Measurements from ENCODE around the gene PAX2. TPM values are rescaled to one million over a fixed set of nuclear protein-coding genes. Genes with fewer than 3 reads are reported as not detected.

PAX2 gene
- total RNA-seq, 4 donors from 2014 or later = not detected

DNA sequence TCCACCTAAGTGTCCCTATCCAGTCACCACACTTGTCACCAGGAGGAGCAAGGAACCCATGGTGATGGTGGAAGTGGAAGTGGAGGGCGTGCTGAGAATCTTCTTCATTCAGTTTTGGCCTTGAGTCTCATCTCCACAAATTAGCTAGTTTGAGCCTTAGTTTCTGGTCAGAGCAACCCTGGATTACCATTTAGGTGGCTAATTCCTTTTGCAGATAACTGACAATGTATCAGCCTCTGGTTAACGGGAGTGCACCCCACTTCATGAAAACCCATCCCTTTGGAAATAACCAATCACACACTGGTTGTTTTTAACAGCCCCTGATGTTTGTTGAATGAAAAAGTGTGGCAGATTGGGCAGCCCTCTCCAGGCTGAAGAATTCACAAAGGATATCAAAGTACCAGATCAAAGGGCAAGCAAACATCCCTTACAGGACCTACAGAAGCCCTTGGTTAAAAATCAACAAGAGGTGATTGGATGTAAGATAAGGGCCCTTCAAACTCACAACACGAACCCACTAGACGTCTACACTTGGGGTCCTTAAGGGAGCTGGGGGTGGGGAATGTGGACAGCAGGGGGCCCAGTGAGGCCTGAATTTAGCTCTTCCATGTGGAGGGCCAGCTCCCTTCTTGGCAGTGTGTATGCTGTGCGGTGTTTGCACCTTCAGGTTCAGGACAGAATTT is 130.2 kb downstream of the PAX2 start:
- WGBS, 2 donors = 68 to 72% methylated on average over 5 of the region's 5 CpGs
- no peak overlapping the region for H3K27ac ChIP-seq
- H3K4me1 ChIP-seq = peaks cover 0 to 5% (median 0%) of the 10 kb centered on the region in 4 donors
- no peak overlapping the region for H3K4me3 ChIP-seq
- H3K9me3 ChIP-seq = no peaks in the 10 kb centered on the region
- H3K36me3 ChIP-seq = no peaks in the 10 kb centered on the region
- H3K27me3 ChIP-seq = peaks cover 0 to 22% of the 10 kb centered on the region in 2 donors
- no peak for TF ChIP-seq POLR2A (IDR thresholded peaks at IDR 0.05)
- no peak for TF ChIP-seq CTCF (IDR thresholded peaks at IDR 0.05)
- no peak for TF ChIP-seq EP300 (IDR thresholded peaks at IDR 0.05)
- DNase-seq (ENCODE audit: low spot score in 2 of 2) = no peak

GRCh38 chr10:100876585-100877460 is 131.4 kb downstream of the PAX2 start:
- peaks cover 0 to 22% of the 10 kb centered on the region in 2 donors for H3K27me3 ChIP-seq
- H3K4me1 ChIP-seq = peaks cover 0 to 5% (median 0%) of the 10 kb centered on the region in 4 donors
- H3K36me3 ChIP-seq = no peaks in the 10 kb centered on the region
- H3K4me3 ChIP-seq = no peak overlapping the region
- WGBS, 2 donors = 56 to 60% methylated on average over 24 of the region's 24 CpGs
- no peak for DNase-seq (ENCODE audit: low spot score in 2 of 2)
- H3K27ac ChIP-seq = no peak overlapping the region
- TF ChIP-seq EP300 (IDR thresholded peaks at IDR 0.05) (no peak), POLR2A (IDR thresholded peaks at IDR 0.05) (no peak), CTCF (IDR thresholded peaks at IDR 0.05) (no peak)
- H3K9me3 ChIP-seq = no peaks in the 10 kb centered on the region

DNA sequence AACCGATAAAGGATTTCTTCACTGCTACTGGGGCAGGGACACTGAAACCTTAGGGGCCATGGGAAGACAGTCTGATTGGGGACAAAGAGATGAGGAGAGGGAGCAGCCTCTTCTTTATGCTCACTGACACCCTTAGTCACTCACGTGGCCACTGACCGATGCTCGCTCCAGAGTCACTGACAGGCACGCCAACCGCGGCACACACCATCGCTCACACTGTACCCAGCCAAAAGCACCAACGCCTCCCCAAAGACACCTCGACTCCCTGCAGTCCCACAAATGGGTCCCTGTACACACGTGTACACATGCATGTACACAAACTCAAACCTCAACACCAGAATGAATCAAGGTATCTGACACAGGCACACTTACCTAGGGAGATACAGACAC is 132.1 kb downstream of the PAX2 start:
- no peaks in the 10 kb centered on the region for H3K36me3 ChIP-seq
- 84 to 89% methylated on average over 11 of the region's 11 CpGs for WGBS, 2 donors

DNA sequence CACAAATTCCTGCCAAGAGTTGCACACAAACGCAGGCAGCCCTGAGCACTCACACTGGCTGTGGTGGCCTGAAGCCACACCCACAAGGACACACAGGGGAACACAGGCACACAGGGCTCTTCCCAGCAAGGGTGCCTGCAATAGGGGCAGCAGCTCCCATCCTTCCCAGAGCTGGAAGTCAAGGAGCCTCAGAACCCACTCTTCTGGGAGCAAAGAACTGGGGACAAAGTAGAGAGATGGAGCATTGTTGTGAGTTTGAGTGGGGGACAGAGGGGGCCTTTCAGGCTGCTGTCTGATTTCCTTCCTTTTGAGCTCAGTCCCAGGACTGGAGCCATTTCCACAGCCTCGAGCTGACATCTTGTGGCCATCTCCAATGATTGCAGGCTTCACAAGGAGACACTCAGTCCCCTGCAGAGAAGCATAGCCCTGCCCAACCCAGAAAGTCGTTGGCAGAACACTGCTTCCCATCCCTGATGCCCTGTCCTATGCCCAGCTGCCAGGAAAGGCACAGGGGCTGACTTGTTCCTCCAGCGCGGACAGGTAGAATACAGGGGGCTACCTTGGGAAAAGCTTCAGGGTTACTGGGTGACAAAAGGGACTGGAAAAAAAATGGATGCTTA is 133.0 kb downstream of the PAX2 start:
- TF ChIP-seq EP300 (IDR thresholded peaks at IDR 0.05) (no peak), CTCF (IDR thresholded peaks at IDR 0.05) (peak; percentile 35 to 65 (median 51))
- H3K9me3 ChIP-seq = no peaks in the 10 kb centered on the region
- H3K4me3 ChIP-seq = no peak overlapping the region
- peaks cover 0 to 18% (median 0%) of the 10 kb centered on the region in 4 donors for H3K4me1 ChIP-seq
- H3K27me3 ChIP-seq = peaks cover 0 to 16% of the 10 kb centered on the region in 2 donors
- H3K27ac ChIP-seq = no peak overlapping the region
- no peaks in the 10 kb centered on the region for H3K36me3 ChIP-seq
- no peak for DNase-seq (ENCODE audit: low spot score in 2 of 2)
- WGBS, 2 donors = 1 to 18% methylated on average over 5 of the region's 5 CpGs

More for the DNA sequence above, 132.1 kb downstream of the PAX2 start:
- H3K27me3 ChIP-seq = peaks cover 0 to 22% of the 10 kb centered on the region in 2 donors
- peaks cover 0 to 11% (median 0%) of the 10 kb centered on the region in 4 donors for H3K4me1 ChIP-seq
- TF ChIP-seq EP300 (IDR thresholded peaks at IDR 0.05) (no peak), POLR2A (IDR thresholded peaks at IDR 0.05) (no peak), CTCF (IDR thresholded peaks at IDR 0.05) (no peak)
- H3K27ac ChIP-seq = no peak overlapping the region
- no peak for DNase-seq (ENCODE audit: low spot score in 2 of 2)
- no peak overlapping the region for H3K4me3 ChIP-seq
- no peaks in the 10 kb centered on the region for H3K9me3 ChIP-seq

Other genes with a start within 250 kb of the PAX2 start
- gene SEC31B, start 225.7 kb upstream of the PAX2 start, total RNA-seq = 10 to 100 TPM; 12.7 to 24.9 (median 17.5) TPM
- 100 to 1,000 TPM; 106 to 161 (median 132) TPM for gene NDUFB8, start 215.7 kb upstream of the PAX2 start, total RNA-seq
- 10 to 100 TPM; 11.8 to 24.0 (median 13.6) TPM for gene HIF1AN, start 209.6 kb upstream of the PAX2 start, total RNA-seq
- gene SLF2, start 167.4 kb downstream of the PAX2 start, total RNA-seq = 10 to 100 TPM; 25.7 to 37.7 (median 29.7) TPM
- gene SEMA4G, start 223.9 kb downstream of the PAX2 start, total RNA-seq = 1 to 10 TPM; 3.1 to 9.2 (median 5.3) TPM
- gene MRPL43, start 241.9 kb downstream of the PAX2 start, total RNA-seq = 100 to 1,000 TPM in 2 of 4 donors, 10 to 100 TPM in 2; 64.1 to 146 (median 99.5) TPM
- gene TWNK, start 242.0 kb downstream of the PAX2 start, total RNA-seq = 10 to 100 TPM in 1 of 4 donors, 1 to 10 TPM in 3; 5.0 to 11.4 (median 6.6) TPM